Adrenal gland (tissue), 5 donors: ENCODE data around the gene KDM1B.

Experiments used
- CTCF ChIP-seq, 6 experiments: fragments of 450-650 bp in 4 of 6; fragments of 200-600 bp in 2 of 6; sonication (generic) in 1 of 6; IDR thresholded peaks; 1 replicate in 5 of 6; 2 replicates in 1 of 6; pipeline versions ENCODE4 v1.5.1 to v1.8.0; 2016 to 2021; ENCODE audit warnings: antibody characterized with exemption in 6 of 6, mild to moderate bottlenecking in 2 of 6, moderate library complexity in 1 of 6
- POLR2A ChIP-seq, 2 donors: fragments of 450-650 bp; IDR thresholded peaks; one replicate each; pipeline ENCODE4 v1.6.1; 2017; ENCODE audit warnings: antibody characterized with exemption in 2 of 2, mild to moderate bottlenecking in 2 of 2, moderate library complexity in 1 of 2
- donor health status: DM: no; HTN: no; CAD: no.

GRCh38 chr6:18207438-18207837 lies 52.2 kb downstream of the KDM1B start:
- TF ChIP-seq POLR2A (IDR thresholded peaks at IDR 0.05): no peak
- no peak for TF ChIP-seq CTCF (IDR thresholded peaks at IDR 0.05)
